KG1 (cell line): Measurements from ENCODE around the gene PCYT1B.
A peak's percentile ranks its signal among the peaks of the same experiment; 100 is the strongest.
"Not testable (repeated sequence)": the region's sequence is repeated elsewhere in the genome, so short reads cannot be mapped to it uniquely, and the experiment has no call there.

Experiments
- DNase-seq: peaks from one replicate; lab custom pipeline; 2025; lab: John Stamatoyannopoulos, UW

Gene PCYT1B

DNA sequence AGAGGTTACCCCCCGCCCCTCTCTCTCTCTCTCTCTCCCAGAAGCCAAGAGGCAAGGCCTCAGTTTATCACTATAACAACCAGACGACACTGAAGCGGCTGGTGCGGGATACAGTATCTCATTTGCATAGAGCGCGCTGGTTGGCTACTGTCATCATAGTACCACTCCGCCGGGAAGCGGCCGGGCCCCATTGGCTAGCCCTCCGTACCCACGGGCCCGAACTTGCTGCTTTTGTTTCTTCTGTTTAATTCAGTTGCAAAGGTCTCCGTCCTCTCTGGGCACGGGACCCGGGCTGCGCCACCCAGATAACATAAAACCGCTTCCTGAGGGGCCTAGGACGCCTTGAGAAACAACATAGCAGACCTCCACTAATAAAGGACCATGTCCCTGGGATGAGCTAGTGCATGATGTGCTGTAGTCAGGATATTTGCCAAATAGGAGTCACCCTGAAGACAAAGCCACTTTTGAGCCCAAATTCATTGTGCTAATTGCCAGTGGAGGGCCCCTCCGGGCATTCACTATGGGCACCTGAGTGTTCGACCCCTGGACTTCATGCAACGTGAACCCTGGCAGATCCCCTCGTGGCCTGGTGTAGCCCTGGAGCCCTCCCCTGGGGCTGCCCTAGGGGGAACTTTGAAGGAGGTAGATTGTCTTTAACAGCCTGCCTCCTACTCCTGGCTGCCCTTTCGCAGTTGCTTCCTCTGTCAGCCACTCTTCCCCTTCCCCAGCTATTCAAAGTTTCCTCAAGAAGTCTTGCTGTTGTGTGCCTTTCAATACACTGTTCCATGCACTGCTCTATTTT lies at the start of gene PCYT1B:
Gene PCYT1B, minus strand, starts transcription at position 91 of the 802 bp plus-strand sequence. CDS start 242 bp downstream, outside the sequence.
- DNase-seq: peak; percentile 12

DNA sequence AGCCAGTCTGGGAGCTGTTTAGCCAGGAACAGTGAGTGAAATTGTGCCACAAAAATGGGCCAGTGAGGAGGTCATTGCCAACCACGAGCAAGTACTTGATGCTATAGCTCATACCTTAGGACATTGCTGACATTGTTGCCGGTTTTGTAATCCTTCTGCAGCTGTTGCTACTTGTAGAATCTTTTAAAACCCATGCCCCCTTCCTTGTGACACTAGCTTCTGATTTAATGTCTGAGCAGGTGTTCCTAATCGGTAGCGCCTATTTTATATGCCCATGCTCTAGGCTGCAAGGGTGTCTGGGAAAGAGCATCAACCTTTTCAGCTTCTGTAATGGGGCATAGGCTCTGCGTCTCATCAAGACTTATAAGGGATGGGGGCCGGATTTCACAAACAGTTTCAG lies 49.1 kb upstream of the PCYT1B start:
- DNase-seq: no peak

DNA sequence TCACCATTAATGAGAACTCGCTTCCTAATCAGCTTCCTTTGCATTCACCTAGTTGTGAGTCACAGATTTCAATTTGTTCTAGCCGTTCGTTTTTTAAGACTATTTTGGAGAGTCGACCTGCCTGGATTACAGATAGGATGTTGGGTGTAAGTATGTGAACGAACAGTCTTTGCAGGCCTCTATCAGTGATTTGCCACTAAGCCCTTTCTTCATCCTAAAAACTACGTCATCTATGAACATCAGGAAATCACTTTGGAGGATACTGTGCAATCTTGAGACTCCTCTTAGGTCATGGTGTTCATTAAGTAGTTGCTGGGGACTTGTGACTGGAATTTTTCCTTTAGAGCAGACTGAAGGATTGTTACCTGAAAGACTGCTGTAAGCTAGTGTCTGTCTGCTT lies 47.7 kb upstream of the PCYT1B start:
- DNase-seq: no peak

- DNase-seq: peak; percentile 49
These were observed 46.5 kb upstream of the PCYT1B start, which contains the start of gene POLA1 for GRCh38 chrX:24693453-24694202. POLA1 (plus strand) TSS chrX:24693918; CDS start chrX:24693962, 44 bp downstream.

DNA sequence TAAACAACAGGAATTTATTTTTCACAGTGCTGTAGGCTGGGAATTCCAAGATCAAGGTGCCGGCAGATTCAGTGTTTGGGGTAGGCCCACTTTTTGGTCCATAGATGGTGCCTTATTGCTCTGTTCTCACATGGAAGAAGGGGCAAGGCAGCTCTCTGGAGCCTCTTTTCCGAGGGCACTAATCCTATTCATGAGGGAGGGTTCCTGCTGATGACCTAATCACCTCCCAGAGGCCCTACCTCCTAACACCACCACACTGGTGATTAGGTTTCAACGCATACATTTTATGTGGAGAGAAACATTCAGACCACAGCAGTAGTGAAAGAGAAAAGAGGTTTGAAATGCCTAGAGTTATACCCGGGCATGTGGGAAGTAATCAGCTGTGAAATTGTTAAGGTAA lies 45.2 kb upstream of the PCYT1B start:
- DNase-seq: no peak

DNA sequence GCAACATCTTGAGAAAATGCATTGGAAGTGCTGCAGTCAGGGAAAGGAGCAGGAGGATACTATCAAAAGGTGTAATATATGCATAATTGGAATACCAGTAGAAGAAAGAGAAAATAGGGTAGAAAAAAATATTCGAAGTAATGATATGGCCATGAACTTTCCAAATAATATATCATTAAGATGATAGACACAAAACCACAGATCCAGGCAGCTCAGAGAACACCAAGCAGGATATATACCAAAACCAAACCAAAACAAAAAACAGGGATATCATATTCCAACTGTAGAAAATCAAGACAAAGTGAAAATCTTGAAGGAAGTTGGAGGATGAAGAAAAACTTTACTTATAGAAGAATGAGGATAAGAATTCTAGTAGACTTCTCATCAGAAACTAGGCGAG lies 36.9 kb upstream of the PCYT1B start:
- no peak for DNase-seq

DNA sequence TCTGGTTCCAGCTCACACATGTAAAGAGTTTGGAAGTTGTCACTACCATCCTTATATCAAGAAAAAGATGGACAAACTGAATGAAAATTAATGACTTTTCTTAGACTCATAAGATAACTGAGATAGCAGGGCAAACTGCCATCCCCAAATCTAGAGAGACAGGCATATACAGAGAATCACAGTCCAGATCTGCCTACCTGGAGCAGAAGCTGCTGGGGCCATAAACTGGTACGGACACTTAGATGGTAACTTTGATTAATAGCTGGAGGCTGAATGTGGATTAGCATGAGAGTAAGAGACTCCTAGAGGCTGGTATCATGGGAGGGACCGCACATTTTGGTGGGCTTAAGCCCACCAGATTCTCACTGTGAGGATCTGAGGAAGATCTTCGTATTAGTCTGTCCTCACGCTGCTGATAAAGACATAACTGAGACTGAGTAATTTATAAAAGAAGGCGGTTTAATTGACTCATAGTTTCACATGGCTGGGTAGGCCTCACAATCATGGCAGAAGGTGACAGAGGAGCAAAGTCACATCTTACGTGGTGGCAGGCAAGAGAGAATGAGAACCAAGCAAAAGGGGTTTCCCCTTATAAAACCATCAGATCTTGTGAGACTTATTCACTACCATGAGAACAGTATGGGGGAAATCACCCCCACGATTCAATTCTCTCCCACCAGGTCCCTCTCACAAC lies 35.7 kb upstream of the PCYT1B start:
- DNase-seq: no peak

DNA sequence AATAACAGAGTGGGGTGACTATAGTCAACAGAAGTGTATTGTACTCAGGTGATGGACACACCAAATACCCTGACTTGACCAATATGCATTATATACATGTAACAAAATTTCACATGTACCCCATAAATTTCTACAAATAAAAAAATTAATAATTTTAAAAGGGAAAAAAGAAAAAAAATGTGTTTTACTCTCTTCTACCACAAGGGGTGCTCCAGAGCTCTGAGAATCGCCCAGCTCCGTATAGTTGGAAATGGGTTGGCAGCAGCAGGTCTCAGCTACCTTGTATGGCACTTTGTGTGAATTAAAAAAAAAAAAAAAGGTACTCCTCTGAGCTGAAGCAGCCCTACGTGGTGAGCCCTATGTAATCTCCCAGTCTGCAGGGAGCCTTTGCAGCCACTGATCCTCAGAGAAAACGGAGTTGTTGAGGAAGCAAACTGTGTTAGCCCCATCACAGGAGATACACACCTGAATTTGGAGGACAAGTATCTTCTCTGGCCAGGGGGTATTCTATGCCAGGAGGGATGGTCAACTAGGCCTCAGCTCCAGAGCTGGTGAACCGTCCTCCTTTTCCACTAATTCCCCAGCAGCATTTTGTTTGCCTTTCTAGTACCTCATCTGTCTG lies 29.4 kb upstream of the PCYT1B start:
- no peak for DNase-seq

DNA sequence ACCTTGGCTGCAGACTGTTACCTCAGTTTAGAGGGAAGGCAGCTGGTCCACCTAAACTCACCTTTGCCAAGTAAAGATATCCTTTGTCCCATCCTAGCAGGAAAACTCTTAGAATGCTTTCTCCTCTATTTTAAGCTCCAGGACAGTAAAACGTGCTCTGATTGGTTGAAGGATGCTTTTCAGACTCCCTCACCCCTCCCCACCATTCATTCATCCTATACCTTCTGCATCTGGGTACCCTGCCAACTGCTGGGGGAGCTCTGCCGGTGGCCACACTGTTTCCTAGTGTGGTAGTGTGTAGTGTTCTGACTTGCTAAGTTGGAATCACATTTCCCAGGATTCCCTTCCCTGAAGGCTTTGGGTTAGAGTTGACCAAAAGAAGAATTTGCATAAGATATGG lies 26.3 kb upstream of the PCYT1B start:
- DNase-seq: no peak

GRCh38 chrX:24672701-24673190 lies 25.6 kb upstream of the PCYT1B start:
- no peak for DNase-seq

DNA sequence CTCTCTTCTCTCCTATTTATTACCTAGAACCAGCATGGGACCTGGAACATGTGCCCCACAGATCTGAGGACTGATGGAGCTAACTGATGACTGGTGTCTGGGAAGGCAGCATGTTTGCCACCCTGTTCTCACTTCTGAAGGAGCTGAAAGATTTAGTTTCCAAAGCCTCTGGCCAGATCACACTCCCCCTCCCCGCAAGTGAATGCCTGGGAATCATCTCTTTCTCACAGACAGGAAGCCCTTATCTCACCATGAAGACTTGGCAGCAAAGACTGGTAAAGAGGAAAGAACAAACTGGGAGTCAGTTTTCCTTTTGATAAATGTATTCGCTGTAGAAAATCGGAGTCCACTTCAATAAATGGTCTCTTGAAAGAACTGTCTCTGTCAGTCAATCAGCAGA lies 21.0 kb upstream of the PCYT1B start:
- no peak for DNase-seq

DNA sequence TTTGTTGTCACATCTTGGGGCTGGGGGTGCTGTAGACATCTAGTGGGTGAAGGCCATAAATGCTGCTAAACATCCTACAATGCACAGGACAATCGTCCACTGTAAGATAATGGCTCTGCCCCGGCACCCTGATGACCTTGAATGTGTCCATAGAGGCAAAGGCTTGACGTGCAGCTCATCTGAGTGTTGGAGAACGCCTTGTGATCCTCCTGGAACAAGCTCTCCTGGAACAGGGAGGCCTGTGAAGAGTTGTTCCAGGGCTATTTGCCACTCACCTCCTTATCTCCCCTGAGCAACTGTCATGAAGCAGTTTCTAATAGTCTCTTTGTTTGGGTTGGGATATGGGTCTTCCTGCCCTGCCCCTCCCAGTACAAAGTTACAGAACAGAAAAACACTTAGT lies 15.2 kb upstream of the PCYT1B start:
- DNase-seq: no peak

- DNase-seq: no peak
These were observed 14.1 kb upstream of the PCYT1B start for GRCh38 chrX:24661292-24661691.

GRCh38 chrX:24659646-24660045 lies 12.5 kb upstream of the PCYT1B start:
- DNase-seq: no peak

- DNase-seq: no peak
These were observed 12.0 kb upstream of the PCYT1B start for GRCh38 chrX:24659106-24659505.

- DNase-seq: no peak
These were observed 11.3 kb upstream of the PCYT1B start for GRCh38 chrX:24658421-24658820.

DNA sequence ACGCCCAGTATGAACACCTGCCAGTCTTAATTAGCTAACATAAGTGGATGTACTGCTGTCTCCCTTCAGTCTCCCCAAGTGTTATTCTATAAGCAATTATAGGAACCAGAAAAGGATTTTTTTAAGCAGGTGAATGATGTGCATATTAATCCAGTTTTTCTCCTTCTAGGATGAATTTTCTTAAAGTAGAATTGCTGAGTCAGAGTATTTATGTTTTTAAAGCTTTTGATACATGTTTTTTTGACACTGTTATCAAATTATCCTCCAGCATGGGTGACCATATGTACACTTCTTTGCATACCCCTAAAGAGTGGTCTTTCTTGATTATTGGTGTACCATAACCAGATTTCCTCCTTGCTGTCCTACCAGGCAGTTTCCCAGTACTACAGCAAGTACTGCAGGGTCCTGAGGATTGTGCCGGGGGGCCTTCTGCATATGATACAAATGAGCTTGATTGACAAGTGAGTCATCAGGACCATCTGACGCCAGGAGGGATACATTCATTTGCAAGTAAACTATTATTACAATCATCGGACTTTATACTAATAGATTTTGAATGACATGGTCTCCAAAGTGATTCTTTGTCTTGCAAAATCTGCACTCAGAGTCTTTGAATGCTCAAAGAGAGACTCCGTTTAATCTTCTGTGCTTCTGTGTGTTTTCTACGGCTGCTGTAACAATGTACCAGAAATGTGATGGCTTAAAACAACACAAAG lies 10.7 kb upstream of the PCYT1B start:
- no peak for DNase-seq

GRCh38 chrX:24655679-24656078 lies 8.5 kb upstream of the PCYT1B start:
- not testable (repeated sequence) for DNase-seq

DNA sequence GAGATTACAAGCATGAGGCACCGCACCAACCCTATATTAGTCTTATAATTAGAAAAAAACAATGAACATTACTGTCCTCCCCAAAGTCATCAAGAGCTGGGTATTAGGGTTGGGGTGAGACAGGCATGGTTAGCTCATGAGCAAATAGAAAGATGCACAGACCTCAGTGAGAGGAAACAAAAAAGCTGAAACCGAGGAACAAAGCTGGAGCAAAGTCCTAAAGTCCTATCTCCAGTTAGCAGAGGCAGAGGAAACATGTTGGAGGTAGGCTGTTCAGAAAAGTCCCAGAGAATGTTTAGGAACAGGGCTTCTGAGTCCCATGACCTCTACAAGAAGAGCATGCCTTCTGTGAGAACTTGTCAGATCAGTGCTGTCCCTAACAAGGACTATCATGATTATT lies 4.6 kb upstream of the PCYT1B start:
- no peak for DNase-seq

- DNase-seq: no peak
These were observed 1.3 kb upstream of the PCYT1B start for GRCh38 chrX:24648495-24648894.

DNA sequence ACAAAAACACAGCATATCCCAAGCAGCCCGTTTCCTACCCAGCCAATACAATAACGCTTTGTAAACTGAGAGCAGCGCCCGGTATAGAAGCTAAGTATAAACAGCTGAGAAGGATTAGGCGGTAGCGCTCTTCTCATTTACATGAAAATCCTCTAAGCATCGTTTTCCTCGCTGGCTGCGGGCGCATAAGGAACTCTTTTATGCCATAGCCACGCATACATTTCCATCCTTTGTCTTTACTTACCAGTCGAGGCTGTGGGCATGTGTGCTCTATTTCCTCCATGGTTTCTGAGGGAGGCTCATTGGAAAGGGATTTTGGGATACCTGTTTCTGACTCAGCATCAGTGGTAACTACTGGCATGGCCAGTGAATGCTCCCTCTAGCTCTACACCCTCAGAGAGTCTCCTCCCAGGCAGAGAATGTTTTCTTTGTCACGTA lies 383 bp downstream of the PCYT1B start:
- no peak for DNase-seq
